Spinal cord (tissue), 10 donors: ENCODE results near the gene NUP42. TPM values are rescaled to one million over a fixed set of nuclear protein-coding genes. Genes with fewer than 3 reads are reported as not detected.
A peak's percentile ranks its signal among the peaks of the same experiment; 100 is the strongest.

Experiments used
- DNase-seq, 6 donors: peaks; one replicate each; pipeline versions ENCODE4 v3.0.0 to v3.0.0-alpha.2; 2013 to 2015; ENCODE audit warnings: low spot score in 6 of 6, low read depth in 4 of 6
- H3K27ac ChIP-seq: one replicate; pipeline ENCODE4 v1.5.1; 2013; ENCODE audit warnings: low read depth, low read length, control low read depth
- H3K27me3 ChIP-seq: one replicate; pipeline ENCODE4 v1.6.1; 2013; ENCODE audit warnings: low read length; ENCODE audit not compliant: control insufficient read depth, insufficient read depth
- H3K36me3 ChIP-seq: one replicate; pipeline ENCODE4 v1.6.1; 2013; ENCODE audit warnings: low read length; ENCODE audit not compliant: control insufficient read depth, insufficient read depth
- H3K4me1 ChIP-seq: one replicate; pipeline ENCODE4 v1.6.1; 2013; ENCODE audit warnings: low read length; ENCODE audit not compliant: control insufficient read depth, insufficient read depth
- H3K4me3 ChIP-seq: one replicate; pipeline ENCODE4 v1.5.1; 2013; ENCODE audit warnings: low read depth, low read length, control low read depth
- H3K9me3 ChIP-seq: one replicate; pipeline ENCODE4 v1.6.1; 2013; ENCODE audit warnings: low read length; ENCODE audit not compliant: control insufficient read depth, insufficient read depth
- WGBS: methylation state at CpG from one replicate; pipeline ENCODE4 v1.1.5; 2013; ENCODE audit warnings: missing lambda C conversion rate; ENCODE audit not compliant: insufficient coverage; 5-methylcytosine and 5-hydroxymethylcytosine counted together
- polyA plus RNA-seq, 2 donors: library from polyadenylated mRNA; unstranded; fragments of 120-200 nt; gene quantifications; one replicate each; pipeline ENCODE4 v1.2.1, GENCODE V29; 2013; ENCODE audit not compliant: insufficient read length in 2 of 2
- total RNA-seq, 2 donors: library from RNA; depleted of rRNA in 1 of 2; stranded (reverse); fragments of 120-200 nt in 1 of 2; fragments of >200 nt in 1 of 2; gene quantifications; one replicate each; pipeline versions ENCODE4 v1.2.3 to v1.2.4, GENCODE V29; 2013 to 2014
- donor health status: healthy.

Gene NUP42
- total and polyA plus RNA-seq, 4 donors = 57.0 to 83.6 (median 63.6) TPM

DNA sequence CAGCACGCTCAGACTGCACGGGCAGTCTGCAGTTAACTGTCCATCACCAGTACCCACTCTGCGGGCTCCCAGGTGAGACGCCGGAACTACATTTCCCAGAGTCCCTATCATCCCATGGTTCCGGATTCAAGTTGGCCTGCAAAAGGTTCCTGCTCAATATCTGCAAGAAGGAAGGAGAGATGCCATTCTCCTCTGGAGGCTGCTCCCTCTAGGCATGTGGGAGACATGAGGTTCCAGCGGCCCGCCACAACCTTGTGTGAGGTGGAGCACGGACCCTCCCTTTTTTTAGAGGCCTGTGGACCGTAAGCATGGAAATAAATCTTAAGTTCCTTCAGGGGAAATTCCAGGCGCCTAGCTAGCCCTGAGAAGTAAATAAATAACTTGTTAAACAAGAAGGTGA is 29.7 kb downstream of the NUP42 start:
- no peak for DNase-seq
- Histone ChIP-seq H3K27ac (no peak overlapping the region), H3K27me3 (no peaks in the 10 kb centered on the region), H3K36me3 (no peaks in the 10 kb centered on the region), H3K9me3 (no peaks in the 10 kb centered on the region), H3K4me3 (no peak overlapping the region), H3K4me1 (no peaks in the 10 kb centered on the region)
- WGBS = 88% methylated on average over 4 of the region's 11 CpGs

DNA sequence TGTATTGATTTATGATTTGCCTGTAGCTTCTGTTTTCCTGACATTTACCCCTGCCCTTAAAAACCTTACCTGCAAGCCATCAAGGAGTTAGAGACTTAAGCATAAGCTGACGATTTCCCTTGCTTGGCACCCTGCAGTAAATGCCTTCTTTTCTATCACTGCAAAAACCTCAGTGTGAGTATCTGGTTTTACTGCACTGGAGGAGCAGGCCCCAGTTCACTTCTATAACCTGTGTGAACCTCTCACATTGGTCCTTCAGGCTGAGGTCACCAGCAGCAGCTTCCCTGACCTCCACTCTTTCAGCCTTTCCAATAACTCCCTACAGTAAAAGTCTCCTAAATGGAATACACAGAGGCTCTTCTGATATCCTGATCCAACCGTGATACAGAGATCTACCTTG is 30.5 kb downstream of the NUP42 start:
- no peaks in the 10 kb centered on the region for H3K27me3 ChIP-seq
- 85% methylated on average over 2 of the region's 2 CpGs for WGBS
- H3K4me1 ChIP-seq = no peaks in the 10 kb centered on the region
- no peak overlapping the region for H3K27ac ChIP-seq
- DNase-seq = no peak
- H3K9me3 ChIP-seq = no peaks in the 10 kb centered on the region
- no peak overlapping the region for H3K4me3 ChIP-seq
- H3K36me3 ChIP-seq = no peaks in the 10 kb centered on the region

DNA sequence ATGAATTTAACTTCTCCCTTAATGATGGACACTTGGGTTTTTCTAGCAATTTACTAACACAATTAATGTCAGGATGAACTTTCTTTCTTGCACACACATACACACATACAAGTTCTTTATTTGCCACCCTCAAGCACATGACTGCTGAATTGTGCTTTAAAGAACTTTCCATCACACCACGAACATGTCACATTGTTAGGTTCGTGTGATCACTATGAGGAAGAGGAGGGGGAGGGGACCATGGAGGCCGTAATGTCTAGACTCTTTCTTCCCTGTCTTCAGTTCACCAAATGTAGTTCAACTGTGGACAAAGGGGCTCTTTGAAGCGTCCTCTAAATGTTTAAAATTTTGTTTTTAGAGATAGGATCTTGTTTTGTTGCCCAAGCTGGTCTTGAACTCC is 31.0 kb downstream of the NUP42 start:
- H3K9me3 ChIP-seq = no peaks in the 10 kb centered on the region
- DNase-seq = no peak
- H3K4me3 ChIP-seq = no peak overlapping the region
- WGBS = 63% methylated on average over 2 of the region's 4 CpGs
- H3K4me1 ChIP-seq = no peaks in the 10 kb centered on the region
- H3K27me3 ChIP-seq = no peaks in the 10 kb centered on the region
- no peak overlapping the region for H3K27ac ChIP-seq
- no peaks in the 10 kb centered on the region for H3K36me3 ChIP-seq

DNA sequence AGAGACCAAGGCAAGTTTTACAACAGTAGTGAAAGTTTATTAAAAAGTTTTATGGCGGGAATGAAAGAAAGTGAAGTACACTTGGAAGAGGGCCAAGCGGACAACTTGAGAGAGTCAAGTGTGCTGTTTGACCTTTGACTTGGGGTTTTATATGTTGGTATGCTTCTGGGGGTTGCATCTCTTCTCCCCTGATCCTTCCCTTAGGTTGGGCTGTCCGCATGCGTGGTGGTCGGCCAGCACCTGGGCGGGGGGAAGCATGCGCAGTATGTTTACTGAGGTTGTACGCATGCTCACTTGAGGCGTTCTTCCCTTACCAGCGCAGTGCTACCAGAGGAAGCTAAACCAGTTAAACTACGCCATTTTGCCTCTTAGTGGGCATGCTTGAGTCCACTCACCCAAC is 31.9 kb downstream of the NUP42 start:
- DNase-seq = no peak
- Histone ChIP-seq H3K27me3 (no peaks in the 10 kb centered on the region), H3K27ac (no peak overlapping the region), H3K9me3 (no peaks in the 10 kb centered on the region), H3K36me3 (no peaks in the 10 kb centered on the region), H3K4me1 (no peaks in the 10 kb centered on the region), H3K4me3 (no peak overlapping the region)
- 98% methylated on average over 9 of the region's 11 CpGs for WGBS

GRCh38 chr7:23214423-23214822 is 32.6 kb downstream of the NUP42 start:
- no peaks in the 10 kb centered on the region for H3K36me3 ChIP-seq
- 92% methylated on average over 5 of the region's 5 CpGs for WGBS
- H3K4me1 ChIP-seq = no peaks in the 10 kb centered on the region
- no peaks in the 10 kb centered on the region for H3K27me3 ChIP-seq
- H3K4me3 ChIP-seq = no peak overlapping the region
- DNase-seq = no peak
- H3K9me3 ChIP-seq = no peaks in the 10 kb centered on the region
- no peak overlapping the region for H3K27ac ChIP-seq

- H3K9me3 ChIP-seq = no peaks in the 10 kb centered on the region
- no peaks in the 10 kb centered on the region for H3K27me3 ChIP-seq
- DNase-seq = no peak
- no peak overlapping the region for H3K27ac ChIP-seq
- no peaks in the 10 kb centered on the region for H3K36me3 ChIP-seq
- no peak overlapping the region for H3K4me3 ChIP-seq
- H3K4me1 ChIP-seq = no peaks in the 10 kb centered on the region
- no CpG with 5 or more reads among the region's 6 CpGs for WGBS
These were observed 33.1 kb downstream of the NUP42 start for GRCh38 chr7:23214938-23215337.

DNA sequence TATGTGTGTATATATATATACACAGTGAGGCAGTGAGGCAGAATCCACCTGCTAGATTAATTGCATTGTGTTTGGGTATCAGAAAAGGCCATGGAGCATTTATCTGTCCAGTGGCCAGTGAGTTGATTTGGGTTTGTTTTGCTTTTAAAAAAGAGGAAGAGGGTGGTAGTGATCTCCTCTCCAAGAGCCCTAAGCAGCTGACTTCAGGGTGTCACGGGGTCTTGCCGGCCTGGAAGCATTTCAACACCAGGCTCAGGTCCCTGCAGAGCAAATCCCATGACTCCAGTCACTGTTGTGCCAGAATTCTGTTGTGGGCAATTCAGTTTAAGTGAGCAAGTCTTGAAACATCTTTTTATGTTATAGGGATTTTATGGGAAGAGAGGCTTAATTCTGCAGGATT is 34.2 kb downstream of the NUP42 start:
- no peak overlapping the region for H3K27ac ChIP-seq
- 80% methylated on average over 1 of the region's 2 CpGs for WGBS
- no peaks in the 10 kb centered on the region for H3K36me3 ChIP-seq
- no peak for DNase-seq
- no peaks in the 10 kb centered on the region for H3K27me3 ChIP-seq
- no peaks in the 10 kb centered on the region for H3K9me3 ChIP-seq
- H3K4me1 ChIP-seq = peaks cover 3% of the 10 kb centered on the region
- no peak overlapping the region for H3K4me3 ChIP-seq

DNA sequence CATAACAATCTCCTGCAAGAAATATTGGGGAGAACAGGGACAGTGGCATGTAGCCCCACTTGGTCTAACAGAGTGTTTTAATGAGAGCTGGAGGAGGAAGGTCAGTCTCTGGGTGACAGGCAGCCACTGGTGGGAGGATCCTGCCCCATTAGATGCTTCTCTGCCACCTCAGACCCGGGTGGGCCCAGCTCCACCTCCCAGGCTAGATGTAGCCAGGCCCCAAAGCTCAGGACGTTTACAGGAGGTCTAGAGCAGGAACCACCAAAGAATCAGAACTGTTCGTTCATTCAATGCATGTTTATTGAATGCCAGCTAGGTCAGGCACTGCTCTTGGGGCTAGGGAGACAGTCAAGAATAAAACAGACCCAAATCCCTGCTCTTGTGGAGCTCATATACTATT is 36.3 kb downstream of the NUP42 start:
- WGBS = 50% methylated on average over 3 of the region's 3 CpGs
- no peaks in the 10 kb centered on the region for H3K27me3 ChIP-seq
- H3K9me3 ChIP-seq = no peaks in the 10 kb centered on the region
- H3K36me3 ChIP-seq = no peaks in the 10 kb centered on the region
- no peak for DNase-seq
- peaks cover 13% of the 10 kb centered on the region for H3K4me1 ChIP-seq
- H3K27ac ChIP-seq = no peak overlapping the region
- no peak overlapping the region for H3K4me3 ChIP-seq

DNA sequence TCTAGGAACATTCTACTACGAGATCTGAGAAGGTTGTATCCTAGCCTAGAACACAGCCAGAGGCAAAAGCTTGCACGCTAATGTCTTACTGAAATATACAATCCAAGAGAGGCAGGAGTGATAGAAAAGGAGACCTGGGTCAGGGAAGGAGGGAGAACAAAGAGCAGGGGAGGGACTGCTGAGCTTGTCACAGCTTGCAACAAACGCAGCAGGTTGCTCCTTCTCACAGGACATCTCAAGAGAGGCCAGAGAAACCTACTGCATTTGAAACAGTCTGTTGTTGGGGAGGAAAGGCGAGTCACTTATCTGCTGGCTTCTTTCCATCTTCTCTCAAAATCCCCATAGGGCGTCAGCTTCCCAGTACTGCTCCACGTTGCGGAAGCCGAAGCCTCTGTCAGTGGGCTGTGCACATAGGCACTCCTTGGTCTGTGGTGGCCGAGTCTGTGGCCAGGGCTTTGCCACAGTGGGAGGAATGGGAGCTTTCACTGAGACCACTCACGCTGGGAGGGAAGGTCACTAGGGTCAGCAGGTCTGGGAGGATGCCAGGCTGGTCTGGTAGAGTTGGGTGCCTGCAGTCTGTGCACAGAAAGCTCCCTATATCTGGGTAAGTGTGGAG is 39.0 kb downstream of the NUP42 start:
- H3K4me3 ChIP-seq = no peak overlapping the region
- no peaks in the 10 kb centered on the region for H3K9me3 ChIP-seq
- H3K36me3 ChIP-seq = no peaks in the 10 kb centered on the region
- H3K27me3 ChIP-seq = no peaks in the 10 kb centered on the region
- WGBS = 77% methylated on average over 4 of the region's 10 CpGs
- no peak overlapping the region for H3K27ac ChIP-seq
- no peak for DNase-seq
- peaks cover 15% of the 10 kb centered on the region for H3K4me1 ChIP-seq

- no peaks in the 10 kb centered on the region for H3K36me3 ChIP-seq
- no peaks in the 10 kb centered on the region for H3K27me3 ChIP-seq
- peak in 1 of 6 donors; percentile 51 for DNase-seq
- 46% methylated on average over 5 of the region's 5 CpGs for WGBS
- peaks cover 15% of the 10 kb centered on the region for H3K4me1 ChIP-seq
- no peaks in the 10 kb centered on the region for H3K9me3 ChIP-seq
- H3K4me3 ChIP-seq = no peak overlapping the region
- H3K27ac ChIP-seq = no peak overlapping the region
These were observed 40.7 kb downstream of the NUP42 start for GRCh38 chr7:23222439-23223030.
